IPS-NIHi7 (cell line): ENCODE results near the gene TP53TG5.

Experiments used
- DNase-seq: peaks from one replicate; pipeline ENCODE4 v3.0.0; 2012; ENCODE audit warnings: mixed read lengths; ENCODE audit errors: extremely low spot score

TP53TG5 gene

GRCh38 chr20:45405571-45406259, 27.6 kb upstream of the TP53TG5 start:
- peak; percentile 48 for DNase-seq

DNA sequence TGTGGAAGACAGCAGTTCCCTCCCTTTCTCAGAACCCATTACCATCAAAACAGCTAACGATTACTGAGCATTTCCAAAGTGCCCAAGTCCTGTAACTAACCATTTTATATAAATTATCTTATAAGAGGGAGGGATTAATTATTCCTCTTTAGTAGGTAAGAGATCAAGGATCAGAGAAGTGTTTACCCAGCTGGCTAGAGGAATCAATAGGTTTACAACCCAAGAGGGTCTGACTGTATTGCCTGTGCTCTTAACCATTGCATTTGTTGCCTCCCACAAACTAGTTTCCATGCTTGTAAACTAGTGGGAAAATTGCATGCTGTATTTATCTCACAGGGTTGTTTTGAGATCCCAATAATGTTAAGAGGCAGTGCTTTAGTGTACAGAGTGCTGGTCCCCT, 26.3 kb upstream of the TP53TG5 start:
- DNase-seq = no peak

- DNase-seq = no peak
Measured at GRCh38 chr20:45402946-45403345, 24.8 kb upstream of the TP53TG5 start.

- no peak for DNase-seq
Measured at GRCh38 chr20:45400346-45401031, 22.4 kb upstream of the TP53TG5 start.

DNA sequence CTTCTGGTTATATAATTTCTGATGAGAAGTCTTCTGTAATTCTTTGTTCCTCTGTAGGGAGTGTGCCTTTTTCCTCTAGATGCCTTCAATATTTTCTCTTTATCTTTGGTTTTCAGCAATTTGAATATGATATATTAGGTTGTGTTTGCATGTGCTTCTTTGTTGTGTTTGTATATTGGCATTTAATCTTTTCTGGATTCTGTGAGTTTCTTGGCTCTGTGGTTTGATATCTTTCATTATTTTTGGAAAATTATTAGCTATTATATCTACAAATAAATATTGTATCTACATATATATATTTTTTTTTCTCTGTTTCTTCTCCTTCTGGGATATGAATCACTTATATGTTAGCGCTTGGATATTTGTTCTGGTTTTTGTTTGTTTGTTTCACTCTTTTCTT, 20.9 kb upstream of the TP53TG5 start:
- DNase-seq = no peak

- no peak for DNase-seq
Measured at GRCh38 chr20:45395114-45395415, 16.9 kb upstream of the TP53TG5 start.

DNA sequence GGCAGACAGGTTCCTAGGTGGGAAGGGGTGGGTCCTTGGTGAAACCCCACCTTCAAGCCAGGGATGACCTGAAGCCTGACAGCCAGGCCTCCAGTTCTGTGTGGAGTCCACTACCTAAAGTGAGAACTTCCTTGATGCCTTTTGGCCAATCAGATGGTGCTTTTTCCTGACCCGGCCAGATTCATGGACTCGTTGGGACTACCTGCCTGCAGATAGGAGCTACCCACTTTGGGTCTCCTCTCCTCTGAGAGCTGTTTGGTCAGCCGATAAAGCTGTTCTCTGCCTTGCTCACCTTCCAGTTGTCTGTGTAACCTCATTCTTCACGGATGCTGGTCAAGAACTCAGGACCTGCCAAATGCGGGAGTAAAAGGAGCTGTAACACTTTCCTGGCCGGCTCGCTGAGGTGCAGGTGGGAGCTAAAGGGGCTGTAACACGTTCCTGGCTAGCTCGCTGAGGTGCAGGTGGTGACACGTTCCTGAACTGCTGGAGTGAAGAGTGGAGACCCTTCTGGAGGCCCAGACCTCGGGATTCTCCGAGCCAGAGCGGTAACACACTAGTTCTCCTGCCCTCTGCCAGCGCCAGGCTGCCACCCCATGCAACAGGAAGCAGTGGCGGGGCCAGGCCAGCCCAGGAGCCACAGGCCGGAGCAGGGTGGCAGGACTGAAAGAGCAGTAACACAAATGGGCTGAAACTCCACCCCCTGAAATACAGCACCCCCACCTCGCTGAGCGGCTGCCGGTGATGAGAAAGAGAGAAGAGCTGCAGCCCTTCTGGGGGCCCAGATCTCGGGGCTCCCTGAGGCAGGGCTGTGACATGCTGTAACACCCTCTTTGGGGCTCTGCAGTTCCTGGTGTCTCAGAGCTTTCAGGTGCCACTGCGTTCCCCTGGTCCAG, 16.3 kb upstream of the TP53TG5 start:
- no peak for DNase-seq

GRCh38 chr20:45392733-45393132, 14.6 kb upstream of the TP53TG5 start:
- no peak for DNase-seq

- no peak for DNase-seq
Measured at GRCh38 chr20:45391559-45391958, 13.4 kb upstream of the TP53TG5 start.

GRCh38 chr20:45390931-45391330, 12.8 kb upstream of the TP53TG5 start:
- no peak for DNase-seq

GRCh38 chr20:45387274-45387673, 9.1 kb upstream of the TP53TG5 start:
- no peak for DNase-seq

GRCh38 chr20:45377269-45377668, 856 bp downstream of the TP53TG5 start:
- DNase-seq = no peak

GRCh38 chr20:45374966-45375365, 3.2 kb downstream of the TP53TG5 start:
- no peak for DNase-seq

DNA sequence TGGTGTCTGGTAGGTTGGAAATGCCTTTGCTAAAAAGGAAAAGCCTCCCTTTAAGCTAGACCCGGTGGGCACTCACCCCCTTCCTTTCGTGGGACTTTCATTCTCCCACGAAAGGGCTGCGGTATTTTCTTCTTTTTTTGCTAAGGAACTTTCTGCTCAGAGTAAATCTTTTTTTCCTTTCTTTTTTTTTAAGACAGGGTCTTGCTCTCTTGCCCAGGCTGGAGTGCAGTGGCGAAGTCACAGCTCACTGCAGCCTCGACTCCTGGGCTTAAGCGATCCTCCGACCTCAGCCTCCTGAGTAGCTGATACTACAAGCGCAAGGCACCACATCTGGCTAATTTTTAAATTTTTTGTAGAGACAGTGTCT, 4.0 kb downstream of the TP53TG5 start:
- DNase-seq = no peak

GRCh38 chr20:45373353-45374100, 4.6 kb downstream of the TP53TG5 start:
- DNase-seq = peak; percentile 88

- DNase-seq = peak; percentile 45
Measured at GRCh38 chr20:45372646-45373352, 5.3 kb downstream of the TP53TG5 start.

- DNase-seq = no peak
Measured at GRCh38 chr20:45372241-45372640, 5.9 kb downstream of the TP53TG5 start.

GRCh38 chr20:45370571-45371160, 7.5 kb downstream of the TP53TG5 start:
- DNase-seq = no peak

DNA sequence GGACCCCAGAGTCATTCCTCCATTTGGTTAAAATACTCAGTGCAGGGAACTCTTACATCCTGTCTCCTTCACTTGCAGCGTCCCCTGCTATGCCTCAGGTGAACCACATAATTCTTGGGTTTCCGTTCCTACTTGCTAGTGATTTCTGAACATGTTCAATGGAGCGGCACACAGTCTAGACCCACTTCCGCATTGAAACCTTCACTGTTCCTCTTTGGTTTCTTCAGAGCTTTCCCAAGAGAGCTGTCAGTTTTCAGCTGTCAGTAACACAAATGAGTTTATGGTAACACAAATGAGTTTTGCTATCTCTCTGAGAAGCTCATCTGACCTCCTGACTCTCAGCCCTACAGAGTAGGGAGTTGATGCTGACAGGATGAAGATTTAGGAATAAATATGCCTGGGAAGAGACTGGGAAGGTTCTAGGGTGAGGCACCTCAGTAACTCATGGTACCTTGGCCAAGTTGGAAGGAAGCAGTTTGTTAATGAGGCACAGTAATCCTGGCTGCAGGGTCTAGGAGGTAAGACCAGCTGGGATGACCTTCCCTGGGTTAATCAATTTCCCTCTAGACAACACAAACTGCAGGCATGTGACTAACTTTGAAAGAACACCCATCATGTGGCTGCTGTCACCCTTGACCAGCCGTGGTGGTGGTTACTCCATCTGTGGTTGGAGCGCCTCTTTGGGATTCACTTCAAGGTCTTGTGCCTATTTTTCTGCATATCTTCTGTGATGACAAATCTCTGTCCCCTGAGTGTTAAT, 9.7 kb downstream of the TP53TG5 start:
- no peak for DNase-seq

- no peak for DNase-seq
Measured at GRCh38 chr20:45367126-45367525, 11.0 kb downstream of the TP53TG5 start.
